Neural cell (in vitro differentiated cells): ENCODE data around the gene DNASE1L2.

ENCODE experiments used
- CTCF ChIP-seq: fragments of 450-650 bp; IDR thresholded peaks from 2 replicates; pipeline ENCODE4 v1.5.1; 2014; ENCODE audit warnings: antibody characterized with exemption, mild to moderate bottlenecking, moderate library complexity; ENCODE audit not compliant: poor library complexity, severe bottlenecking
- EZH2 ChIP-seq: fragments of 200-600, 300-800 bp; shearing (Covaris generic), sonication (generic); IDR thresholded peaks from 2 replicates; pipeline ENCODE4 v1.6.1; 2014; ENCODE audit warnings: antibody characterized with exemption, low read length, borderline replicate concordance, mild to moderate bottlenecking; ENCODE audit not compliant: insufficient read depth, poor library complexity, severe bottlenecking
- MXI1 ChIP-seq: fragments of 450-650 bp; conservative IDR thresholded peaks from 2 replicates; pipeline ENCODE4 v1.6.1; 2014; ENCODE audit warnings: antibody characterized with exemption, mild to moderate bottlenecking; ENCODE audit not compliant: poor library complexity, severe bottlenecking
- REST ChIP-seq: IDR thresholded peaks from 2 replicates; pipeline ENCODE4 v1.6.1; 2012; ENCODE audit warnings: borderline replicate concordance
- SMC3 ChIP-seq: fragments of 450-650 bp; conservative IDR thresholded peaks from 2 replicates; pipeline ENCODE4 v1.6.1; 2014; ENCODE audit warnings: antibody characterized with exemption, mild to moderate bottlenecking, moderate library complexity; ENCODE audit not compliant: poor library complexity
- TAF1 ChIP-seq: IDR thresholded peaks from 2 replicates; pipeline ENCODE4 v1.6.1; 2012; ENCODE audit warnings: low read depth

DNA sequence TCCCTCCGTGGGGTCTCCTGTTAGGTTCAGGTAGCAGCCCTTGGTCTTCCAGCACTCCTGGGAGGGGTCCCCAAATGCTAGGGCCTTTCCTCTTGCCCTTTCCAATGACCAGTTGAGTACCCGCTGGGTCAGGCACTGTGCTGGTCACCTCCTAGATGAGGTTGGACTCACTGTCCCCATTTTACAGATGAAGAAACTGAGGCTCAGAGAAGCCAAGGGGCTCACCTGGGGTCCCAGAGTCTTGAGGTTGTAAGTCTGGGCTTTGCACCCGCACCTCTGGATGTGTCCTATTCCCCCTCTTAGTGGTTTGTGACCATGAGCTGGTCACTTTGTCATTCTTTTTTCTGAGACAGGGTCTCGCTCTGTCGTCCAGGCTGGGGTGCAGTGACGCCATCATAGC is 38.5 kb upstream of the DNASE1L2 start:
- TF ChIP-seq SMC3 (no peak), EZH2 (no peak), CTCF (no peak), REST (no peak), TAF1 (no peak), MXI1 (no peak)
